Motor neuron (in vitro differentiated cells): ENCODE data around the gene SCUBE1. TPM values are rescaled to one million over a fixed set of nuclear protein-coding genes. Genes with fewer than 3 reads are reported as not detected.

ENCODE experiments used
- ATAC-seq, 8 experiments: fragments of 200-7000 bp; cut with Tn5 transposase; replicated peaks in 6 of 8; 2 replicates each; pipeline ENCODE4 v1.8.0; 2021; ENCODE audit warnings: mild to moderate bottlenecking in 8 of 8, moderate library complexity in 8 of 8
- H3K27ac ChIP-seq, 2 donors: fragments of 250-450 bp; sonication (Bioruptor Pico); 2 replicates each; pipeline ENCODE4 v1.9.0; 2021; ENCODE audit warnings: antibody characterized with exemption in 2 of 2, mild to moderate bottlenecking in 2 of 2, moderate library complexity in 1 of 2
- H3K4me1 ChIP-seq, 2 donors: fragments of 250-450 bp; sonication (Bioruptor Pico); replicated peaks in 1 of 2; 2 replicates each; pipeline ENCODE4 v1.6.1; 2021; ENCODE audit warnings: antibody characterized with exemption in 2 of 2, mild to moderate bottlenecking in 2 of 2, moderate library complexity in 1 of 2
- H3K4me3 ChIP-seq, 5 donors: fragments of 250-450 bp; sonication (Bioruptor Pico); 2 replicates each; pipeline ENCODE4 v1.9.0; 2021; ENCODE audit warnings: antibody characterized with exemption in 5 of 5, mild to moderate bottlenecking in 5 of 5, moderate library complexity in 4 of 5
- WGBS, 10 experiments: fragments of 450-650 bp; shearing (Covaris generic); methylation state at CpG; one replicate each; pipeline ENCODE4 v1.0.0; 2022; 5-methylcytosine and 5-hydroxymethylcytosine counted together
- in situ Hi-C, 9 experiments: fragments of 400-800 bp; cut with MboI; loops; one replicate each; pipeline ENCODE4 v1.15.0; 2021; ENCODE audit warnings: low sequenced_read_pairs in 9 of 9, low pct_unique_long_range_greater_than_20kb in 2 of 9; ENCODE audit not compliant: unreplicated experiment in 9 of 9
- total RNA-seq, 8 experiments: library from RNA; unstranded; fragments of 300-600 nt; gene quantifications; 2 replicates each; pipeline versions ENCODE4 v1.2.3 to v1.2.4, GENCODE V29; 2022

The SCUBE1 gene
- total RNA-seq, 8 experiments from 2014 or later: 0.09 to 16.9 (median 1.8) TPM

DNA sequence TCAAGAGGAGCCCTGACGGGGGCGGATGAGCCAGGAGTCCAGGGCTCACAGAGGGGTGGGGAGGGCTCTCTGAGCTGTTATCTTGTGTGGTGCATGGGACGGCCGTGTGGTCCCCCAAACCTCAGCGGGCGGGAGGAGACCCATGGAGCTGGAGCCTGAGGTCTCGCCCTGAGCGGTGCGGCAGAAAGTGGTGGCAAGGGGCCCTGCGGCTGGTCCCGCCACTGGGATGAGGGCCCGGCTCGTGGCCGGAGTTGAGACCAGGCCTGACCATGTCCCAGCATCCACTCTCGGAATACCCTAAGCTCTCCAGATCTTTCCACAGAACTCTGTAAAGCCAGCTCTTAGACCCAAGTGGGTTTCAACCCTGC lies 133.7 kb downstream of the SCUBE1 start:
- Histone ChIP-seq H3K4me3 (no peak overlapping the region), H3K27ac (no peak overlapping the region), H3K4me1 (peaks cover 0 to 5% of the 10 kb centered on the region in 2 donors)
- no CpG with 5 or more reads among the region's 15 CpGs for WGBS, 10 experiments
- in situ Hi-C loops: no loop called here
- ATAC-seq: no peak

DNA sequence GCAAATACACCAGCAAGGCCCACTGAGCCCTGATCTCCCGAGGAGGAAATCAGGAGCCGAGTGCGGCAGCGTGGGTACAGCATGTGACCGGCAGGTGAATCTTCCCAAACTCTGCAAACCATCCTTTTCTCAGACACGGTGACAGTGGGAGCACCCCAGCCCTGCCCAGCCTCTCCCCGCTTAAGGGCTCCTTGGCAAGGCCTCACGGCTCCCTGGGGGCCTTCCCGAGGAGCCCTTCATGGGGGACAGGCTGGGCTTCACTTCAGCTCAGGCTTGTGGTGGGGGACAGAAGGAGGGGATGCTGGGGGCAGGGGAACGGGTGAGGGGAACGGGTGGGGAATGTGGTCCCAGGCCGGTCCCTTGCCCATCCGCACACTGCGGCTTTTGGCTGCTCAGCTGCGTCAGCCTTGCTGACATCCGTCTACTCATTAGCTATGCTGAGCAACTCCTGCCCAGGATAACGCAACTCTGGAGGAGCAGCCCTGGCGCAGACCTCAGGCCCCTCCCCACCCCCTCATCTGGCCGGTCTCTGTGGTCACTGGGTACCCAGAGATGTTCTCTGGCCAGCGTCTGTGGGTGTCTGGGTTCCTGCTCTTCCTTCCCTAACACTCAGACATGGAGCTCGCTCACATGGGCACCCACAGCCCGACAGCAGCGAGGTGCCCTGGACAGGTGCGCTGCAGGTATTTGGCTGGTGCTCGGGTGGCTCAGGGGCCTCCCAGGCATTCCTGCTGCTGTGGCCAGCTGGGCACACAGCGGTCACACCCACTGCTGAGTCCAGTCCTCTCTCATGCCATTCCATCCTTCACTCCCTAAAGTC lies 134.3 kb downstream of the SCUBE1 start:
- in situ Hi-C loops: no loop called here

DNA sequence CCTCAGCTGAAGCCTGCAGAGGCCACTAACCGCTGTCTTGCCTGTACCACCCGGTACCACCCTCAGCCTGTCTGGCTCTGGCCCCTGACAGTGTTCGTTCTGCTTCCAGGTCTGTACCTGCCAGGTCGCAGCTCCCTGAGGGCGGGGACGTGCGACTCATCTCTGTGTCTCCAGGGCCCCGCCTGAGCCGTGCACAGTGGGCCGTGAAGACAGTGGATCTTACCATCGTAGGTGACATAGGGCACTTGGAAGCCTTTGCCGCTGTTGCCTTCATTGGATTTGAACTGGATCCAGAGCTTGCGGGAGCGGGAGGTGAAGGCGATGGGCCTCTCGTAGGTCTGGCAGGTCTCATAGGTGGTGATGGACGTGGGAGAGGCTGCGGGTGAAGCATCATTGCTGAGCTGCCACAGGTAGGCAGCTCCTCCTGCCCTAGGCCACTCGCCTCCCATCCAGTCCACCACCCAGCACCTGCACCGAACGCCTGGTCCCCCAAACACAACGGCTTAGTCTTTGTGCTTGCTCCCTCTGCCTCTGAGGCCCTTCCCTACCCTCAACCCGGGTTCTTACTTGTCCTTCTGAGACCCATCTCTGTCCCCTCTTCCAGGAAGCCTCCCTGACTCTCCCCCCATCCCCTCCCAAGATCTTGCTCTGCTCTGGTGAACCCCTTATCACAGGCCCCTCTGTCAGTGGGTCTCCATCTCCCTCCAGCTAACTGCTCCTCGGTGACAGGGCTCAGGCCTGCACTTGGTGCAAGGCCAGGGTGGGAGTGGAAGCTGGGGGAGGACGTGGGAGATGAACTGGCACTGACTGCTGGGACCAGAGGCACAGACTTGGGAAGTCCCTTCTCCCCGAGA lies 135.1 kb downstream of the SCUBE1 start:
- no peak for ATAC-seq
- in situ Hi-C loops: no loop called here
- Histone ChIP-seq H3K4me3 (no peak overlapping the region), H3K4me1 (peaks cover 0 to 2% of the 10 kb centered on the region in 2 donors), H3K27ac (no peak overlapping the region)
- WGBS, 10 experiments: 29 to 98% (median 85%) methylated on average over 3 to 9 of the region's 26 CpGs; no CpG with 5 or more reads in 4 of the 10 experiments

More for the DNA sequence above, 134.3 kb downstream of the SCUBE1 start:
- 35 to 100% (median 89%) methylated on average over 2 to 5 of the region's 26 CpGs; no CpG with 5 or more reads in 6 of the 10 experiments for WGBS, 10 experiments
- no peak overlapping the region for H3K27ac ChIP-seq
- H3K4me1 ChIP-seq: peaks cover 0 to 5% of the 10 kb centered on the region in 2 donors
- no peak for ATAC-seq
- no peak overlapping the region for H3K4me3 ChIP-seq

DNA sequence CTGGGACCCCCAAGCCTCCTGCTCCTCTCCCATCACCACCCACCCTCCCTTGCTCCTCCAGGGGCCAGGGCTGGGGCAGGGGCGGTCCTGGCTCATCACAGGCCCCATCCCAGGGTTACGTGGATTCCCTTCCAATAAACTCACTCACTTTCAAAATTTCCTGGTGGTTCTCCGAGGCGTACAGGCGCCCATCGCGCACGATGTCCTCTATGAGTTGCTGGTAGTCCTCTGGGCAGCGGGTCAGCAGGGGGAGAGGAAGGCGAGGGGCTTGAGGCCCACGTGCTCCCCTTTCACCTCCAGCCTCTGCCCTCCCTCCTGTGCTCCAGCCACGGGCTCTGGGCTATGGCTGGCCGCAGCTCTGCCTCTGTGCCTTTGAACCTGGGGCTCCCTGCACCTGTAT lies 135.8 kb downstream of the SCUBE1 start:
- no peak overlapping the region for H3K27ac ChIP-seq
- no peak overlapping the region for H3K4me3 ChIP-seq
- WGBS, 10 experiments: 60 to 100% (median 79%) methylated on average over 1 to 8 of the region's 13 CpGs; no CpG with 5 or more reads in 4 of the 10 experiments
- H3K4me1 ChIP-seq: no peaks in the 10 kb centered on the region
- in situ Hi-C loops: no loop called here
- ATAC-seq: no peak

DNA sequence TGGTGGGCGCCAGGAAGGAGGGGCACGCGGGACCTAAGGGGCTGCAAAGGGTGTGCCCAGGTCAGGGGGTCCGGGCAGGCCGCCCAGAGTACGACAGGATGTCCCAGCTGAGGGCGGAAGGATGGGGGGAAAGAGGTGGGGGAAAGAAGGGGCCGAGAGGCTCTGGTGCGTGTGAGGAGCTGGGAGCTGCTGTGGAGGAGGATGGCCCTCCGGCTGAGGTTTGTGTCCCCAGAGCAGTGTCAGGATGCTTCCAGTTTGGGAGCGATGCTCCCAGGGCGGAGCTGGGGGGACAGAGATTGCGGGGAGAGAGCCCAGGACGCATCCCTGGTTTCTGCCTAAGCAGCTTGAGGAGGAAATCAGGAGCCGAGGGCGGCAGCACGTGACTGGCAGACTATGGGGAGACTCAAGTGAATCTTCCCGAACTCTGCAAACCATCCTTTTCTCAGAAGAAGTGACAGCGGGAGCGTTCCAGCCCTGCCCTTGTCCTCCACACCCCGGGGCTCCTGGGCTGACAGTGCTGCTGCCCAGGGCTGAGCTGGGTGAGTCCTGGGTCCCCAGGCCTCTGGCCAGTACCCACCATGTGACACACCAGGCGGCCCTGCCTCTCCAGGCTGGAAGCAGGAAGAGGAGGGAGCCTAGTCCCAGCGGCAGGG lies 136.5 kb downstream of the SCUBE1 start:
- Histone ChIP-seq H3K4me3 (no peak overlapping the region), H3K4me1 (no peaks in the 10 kb centered on the region), H3K27ac (no peak overlapping the region)
- WGBS, 10 experiments: 14 to 100% (median 73%) methylated on average over 2 to 5 of the region's 23 CpGs; no CpG with 5 or more reads in 7 of the 10 experiments
- ATAC-seq: peak in 2 of 8 experiments; percentile 18 to 36
- in situ Hi-C loops: no loop called here

DNA sequence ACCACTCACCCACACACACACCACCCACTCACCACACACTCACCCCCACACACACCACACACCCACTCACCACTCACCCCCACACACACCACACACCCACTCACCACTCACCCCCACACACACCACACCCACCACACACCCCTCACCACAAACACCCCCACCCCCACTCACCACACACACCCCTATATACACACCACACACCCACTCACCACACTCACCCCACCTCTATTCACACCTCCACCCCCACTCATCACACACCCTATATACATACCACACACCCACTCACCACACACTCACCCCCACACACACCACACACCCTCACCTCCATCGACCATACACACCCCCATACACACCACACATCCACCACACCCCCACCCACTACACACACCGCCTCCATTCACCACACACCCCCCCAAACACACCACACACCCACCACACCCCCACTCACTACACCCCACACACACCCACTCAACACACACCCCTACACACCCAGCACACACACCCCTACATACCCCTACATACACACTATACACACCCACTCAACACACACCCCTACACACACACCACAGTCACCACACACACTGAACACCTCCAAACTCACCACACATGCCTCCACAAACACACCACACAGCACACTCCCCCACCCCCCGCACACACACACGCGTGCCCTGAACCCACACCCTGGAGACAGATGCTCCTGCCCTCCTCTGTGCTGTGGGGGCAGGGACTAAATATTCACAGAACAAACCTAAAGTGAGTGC lies 137.2 kb downstream of the SCUBE1 start:
- no CpG with 5 or more reads among the region's 5 CpGs for WGBS, 10 experiments
- ATAC-seq: peak in 3 of 8 experiments; percentile 1 to 11 (median 4)
- in situ Hi-C loops: no loop called here
- Histone ChIP-seq H3K4me1 (no peaks in the 10 kb centered on the region), H3K4me3 (no peak overlapping the region), H3K27ac (no peak overlapping the region)

DNA sequence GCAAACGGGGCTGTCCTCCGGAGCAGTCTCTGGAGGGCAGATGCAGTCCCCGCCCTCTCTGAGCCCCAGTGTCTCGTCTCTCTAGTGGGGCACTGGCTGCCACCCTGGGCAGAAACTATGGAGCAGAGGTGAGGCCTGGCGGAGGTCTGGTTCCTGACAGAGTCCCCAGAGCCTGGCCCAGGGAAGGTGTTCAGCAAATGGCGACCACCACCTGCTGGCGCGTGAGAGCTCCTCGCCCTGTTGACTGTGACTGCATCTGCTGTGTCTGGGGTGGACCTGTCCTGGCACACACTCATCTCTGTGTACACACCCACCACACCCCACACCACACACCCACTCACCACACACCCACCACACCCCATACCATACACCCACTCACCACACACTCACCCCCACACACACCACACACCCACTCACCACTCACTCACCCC lies 137.9 kb downstream of the SCUBE1 start:
- in situ Hi-C loops: no loop called here
- H3K4me3 ChIP-seq: no peak overlapping the region
- no peak overlapping the region for H3K27ac ChIP-seq
- peak in 1 of 8 experiments; percentile 4 for ATAC-seq
- no peaks in the 10 kb centered on the region for H3K4me1 ChIP-seq
- 80 to 100% (median 100%) methylated on average over 1 to 3 of the region's 9 CpGs; no CpG with 5 or more reads in 7 of the 10 experiments for WGBS, 10 experiments

DNA sequence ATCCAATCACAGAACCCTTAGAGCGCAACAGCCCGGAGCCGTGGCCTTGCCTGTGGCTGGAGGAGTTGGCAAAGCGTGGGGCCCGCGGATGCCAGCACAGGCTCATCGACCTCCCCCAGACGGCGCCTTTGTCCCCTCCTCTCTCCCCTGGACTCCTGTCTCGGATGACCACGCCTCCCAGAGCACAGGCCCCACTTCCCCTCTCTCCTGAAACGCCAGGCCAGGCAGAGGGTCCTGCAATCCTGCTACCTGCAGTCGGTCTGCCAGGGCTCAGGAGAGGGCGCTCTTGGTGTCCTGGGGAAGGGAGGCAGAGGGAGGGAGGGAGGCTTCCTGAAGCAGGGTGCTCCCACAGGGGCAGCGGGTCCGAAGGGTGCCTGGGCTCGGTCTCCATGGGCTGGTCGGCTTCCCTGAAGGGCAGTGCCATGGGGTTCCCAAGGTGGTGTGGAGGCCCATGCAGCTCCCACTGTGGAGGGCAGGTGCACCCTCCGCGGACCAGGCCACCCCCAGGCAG lies 139.6 kb downstream of the SCUBE1 start:
- 40 to 72% methylated on average over 1 to 3 of the region's 20 CpGs; no CpG with 5 or more reads in 8 of the 10 experiments for WGBS, 10 experiments
- ATAC-seq: peak in 4 of 8 experiments; percentile 12 to 23 (median 16)
- in situ Hi-C loops: no loop called here
- Histone ChIP-seq H3K4me3 (no peak overlapping the region), H3K27ac (no peak overlapping the region), H3K4me1 (no peaks in the 10 kb centered on the region)

DNA sequence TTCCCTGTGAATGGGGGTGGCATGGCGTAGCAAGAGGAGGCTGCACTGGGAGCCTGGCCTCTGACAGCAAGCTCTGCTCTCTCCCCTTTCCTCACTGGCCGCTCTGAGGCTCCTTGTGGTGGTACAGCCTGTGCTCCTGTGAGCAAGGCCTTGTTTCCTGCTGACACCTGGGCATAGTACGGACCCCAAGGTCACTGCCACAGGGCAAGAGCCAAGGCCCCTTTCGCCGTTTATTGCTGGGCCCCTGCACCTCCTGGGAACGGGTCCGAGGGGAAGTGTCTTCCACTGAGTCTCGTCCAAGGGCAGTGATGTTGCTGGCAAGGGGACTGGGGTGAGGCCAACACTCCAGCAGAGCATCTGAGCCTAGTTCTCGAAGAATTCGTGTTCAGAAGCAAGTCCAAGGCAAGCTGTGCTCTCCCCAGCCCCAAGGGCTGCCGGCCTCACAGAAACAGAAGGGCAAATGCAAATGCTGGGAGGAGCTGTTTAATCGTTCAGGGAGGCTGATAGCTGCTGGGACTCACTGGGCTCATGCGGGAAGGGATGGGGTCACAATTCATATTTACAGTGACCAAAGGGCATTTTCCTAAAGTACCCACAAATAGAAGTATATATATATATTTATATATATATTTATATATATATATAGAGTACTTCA lies 140.3 kb downstream of the SCUBE1 start:
- in situ Hi-C loops: no loop called here
- 21 to 72% (median 68%) methylated on average over 2 to 8 of the region's 13 CpGs; no CpG with 5 or more reads in 7 of the 10 experiments for WGBS, 10 experiments
- peak in 3 of 8 experiments; percentile 60 to 84 (median 80) for ATAC-seq
- H3K4me1 ChIP-seq: no peaks in the 10 kb centered on the region
- no peak overlapping the region for H3K4me3 ChIP-seq
- H3K27ac ChIP-seq: no peak overlapping the region

DNA sequence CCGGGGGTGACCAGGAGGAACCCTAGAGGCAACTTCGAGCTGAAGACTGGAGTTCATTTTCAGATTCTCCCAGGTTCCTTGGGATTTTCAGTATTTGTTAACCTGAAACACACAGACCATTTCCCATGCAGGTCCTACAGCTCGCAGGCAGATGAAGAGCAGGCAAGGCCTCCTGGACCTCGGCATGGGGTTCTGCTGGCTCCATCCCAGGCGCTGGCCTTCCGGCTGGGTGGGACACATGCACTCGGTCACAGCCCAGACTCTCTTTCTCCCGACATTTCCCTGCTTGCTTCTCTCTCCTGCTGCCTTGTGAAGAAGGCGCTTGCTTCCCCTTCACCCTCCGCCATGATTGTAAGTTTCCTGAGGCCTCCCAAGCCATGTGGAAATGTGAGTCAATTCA lies 140.8 kb downstream of the SCUBE1 start:
- in situ Hi-C loops: no loop called here
- 54 to 100% (median 92%) methylated on average over 1 to 6 of the region's 10 CpGs; no CpG with 5 or more reads in 3 of the 10 experiments for WGBS, 10 experiments
- H3K27ac ChIP-seq: no peak overlapping the region
- no peak for ATAC-seq
- H3K4me3 ChIP-seq: no peak overlapping the region
- H3K4me1 ChIP-seq: no peaks in the 10 kb centered on the region

DNA sequence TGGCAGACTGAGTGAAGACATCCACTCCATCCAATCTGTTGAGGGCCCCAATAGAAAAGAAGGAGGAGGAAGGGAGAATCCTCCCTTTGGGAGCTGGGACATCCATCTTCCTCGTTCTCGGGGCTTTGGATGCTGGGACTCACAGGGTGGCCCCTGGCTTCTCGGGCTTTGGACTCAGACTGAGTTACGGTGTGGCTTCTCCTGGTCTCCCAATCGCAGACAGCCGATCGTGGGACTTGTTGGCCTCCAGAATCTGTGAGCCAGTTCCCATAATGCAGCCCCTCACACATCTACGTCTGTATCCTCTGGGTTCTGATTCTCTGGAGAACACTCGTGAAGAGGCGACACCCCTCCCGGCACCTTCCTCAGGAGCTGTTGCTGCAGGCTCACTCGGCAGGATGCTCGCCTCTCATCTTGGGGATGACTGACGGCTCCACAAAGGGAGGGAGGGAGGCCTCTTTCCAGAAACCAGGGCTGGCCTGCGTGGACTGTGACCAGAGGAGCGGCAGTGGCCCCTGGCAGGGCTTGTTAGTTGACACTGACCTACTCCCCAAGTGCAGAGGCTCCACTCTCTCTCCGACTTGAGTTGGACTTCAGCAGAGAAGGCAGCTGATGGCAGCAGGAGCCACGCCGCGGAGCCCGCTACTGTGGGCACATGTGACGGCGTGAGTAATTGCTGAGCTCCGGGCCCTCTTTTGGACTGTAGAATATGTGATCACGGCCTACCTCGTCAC lies 141.5 kb downstream of the SCUBE1 start:
- no peak overlapping the region for H3K4me3 ChIP-seq
- no peaks in the 10 kb centered on the region for H3K4me1 ChIP-seq
- no peak for ATAC-seq
- no peak overlapping the region for H3K27ac ChIP-seq
- in situ Hi-C loops: no loop called here
- 63 to 100% (median 85%) methylated on average over 1 to 13 of the region's 26 CpGs; no CpG with 5 or more reads in 1 of the 10 experiments for WGBS, 10 experiments
